ENCODE data around the gene SCNN1A. TPM values are rescaled to one million over a fixed set of nuclear protein-coding genes. Genes with fewer than 3 reads are reported as not detected.

The SCNN1A gene
- total and polyA plus RNA-seq, 8 donors, result 2.3 to 212 (median 3.5) TPM

GRCh38 chr12:6360578-6361490 is 14.5 kb downstream of the SCNN1A start:
- peak in 1 of 4 donors; percentile 66 for DNase-seq
- intact Hi-C loops (cut with DNase I), result no loop called here

DNA sequence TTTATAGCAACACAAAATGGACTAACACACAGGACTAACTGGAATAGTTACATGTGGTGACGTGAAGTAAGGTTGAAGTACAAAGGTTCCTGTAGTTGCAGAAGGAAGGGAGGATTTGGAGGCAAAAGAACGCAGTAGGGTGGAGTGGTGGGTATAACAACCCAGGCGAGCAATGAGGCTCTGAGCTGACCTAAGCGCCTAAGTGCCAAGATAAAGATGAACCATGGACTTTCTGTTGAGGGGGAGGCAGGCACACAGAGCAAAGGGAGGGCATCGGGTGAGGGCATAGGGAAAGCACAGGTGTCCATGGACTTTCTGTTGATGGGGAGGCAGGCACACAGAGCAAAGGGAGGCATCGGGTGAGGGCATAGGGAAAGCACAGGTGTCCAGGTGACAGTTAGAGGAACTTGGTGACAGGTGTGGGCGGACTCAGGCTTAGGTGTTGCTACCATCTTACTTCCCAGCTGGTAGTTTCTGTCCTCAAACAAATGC is 15.2 kb downstream of the SCNN1A start:
- H3K4me3 ChIP-seq, result no peak overlapping the region
- intact Hi-C loops (cut with DNase I), result no loop called here
- no peak for TF ChIP-seq CTCF (IDR thresholded peaks at IDR 0.05)
- no peaks in the 10 kb centered on the region for H3K27me3 ChIP-seq
- no peaks in the 10 kb centered on the region for H3K9me3 ChIP-seq
- peak overlapping the region in 1 of 2 donors; percentile 63 for H3K27ac ChIP-seq
- DNase-seq (no peak), ATAC-seq (no peak)
- H3K4me1 ChIP-seq, result peaks cover 19 to 96% of the 10 kb centered on the region in 2 donors
- H3K36me3 ChIP-seq, result peaks cover 0 to 2% of the 10 kb centered on the region in 2 donors

More at GRCh38 chr12:6360578-6361490, 14.5 kb downstream of the SCNN1A start:
- no peaks in the 10 kb centered on the region for H3K36me3 ChIP-seq
- ATAC-seq, result peak; percentile 34
- TF ChIP-seq CTCF (IDR thresholded peaks at IDR 0.05), result no peak
- no peaks in the 10 kb centered on the region for H3K27me3 ChIP-seq
- peak overlapping the region; percentile 76 to 77 for H3K27ac ChIP-seq
- H3K9me3 ChIP-seq, result no peaks in the 10 kb centered on the region
- no peak overlapping the region for H3K4me3 ChIP-seq
- peaks cover 19 to 91% of the 10 kb centered on the region in 2 donors for H3K4me1 ChIP-seq

DNA sequence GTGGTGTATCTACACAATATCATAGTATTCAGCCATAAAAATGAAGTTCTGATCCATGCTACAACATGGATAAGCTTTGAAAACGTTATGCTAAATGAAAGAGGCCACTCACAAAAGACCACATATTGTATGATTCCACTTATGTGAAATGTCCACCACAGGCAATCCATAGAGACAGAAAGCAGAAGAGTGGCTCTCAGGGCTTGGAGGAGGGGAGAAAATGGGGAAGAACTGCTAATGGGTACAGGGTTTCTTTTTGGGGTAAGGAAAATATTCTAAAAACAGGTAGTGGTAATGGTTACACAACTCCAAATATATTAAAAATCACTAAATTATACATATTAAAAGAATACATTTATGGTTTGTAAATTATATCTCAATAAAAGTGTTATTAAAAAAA is 16.5 kb downstream of the SCNN1A start:
- Histone ChIP-seq H3K9me3 (no peaks in the 10 kb centered on the region), H3K27me3 (no peaks in the 10 kb centered on the region), H3K36me3 (peaks cover 0 to 9% of the 10 kb centered on the region in 2 donors), H3K27ac (peak overlapping the region in 1 of 2 donors; percentile 42), H3K4me3 (no peak overlapping the region), H3K4me1 (peaks cover 19 to 84% of the 10 kb centered on the region in 2 donors)
- TF ChIP-seq CTCF (IDR thresholded peaks at IDR 0.05), result no peak
- DNase-seq (no peak), ATAC-seq (no peak)
- intact Hi-C loops (cut with DNase I), result no loop called here

- intact Hi-C loops (cut with DNase I), result no loop called here
- no peaks in the 10 kb centered on the region for H3K27me3 ChIP-seq
- DNase-seq (no peak), ATAC-seq (no peak)
- H3K9me3 ChIP-seq, result no peaks in the 10 kb centered on the region
- H3K4me1 ChIP-seq, result peaks cover 6 to 80% of the 10 kb centered on the region in 2 donors
- TF ChIP-seq CTCF (IDR thresholded peaks at IDR 0.05), result no peak
- no peak overlapping the region for H3K4me3 ChIP-seq
- peaks cover 0 to 9% of the 10 kb centered on the region in 2 donors for H3K36me3 ChIP-seq
- H3K27ac ChIP-seq, result peak overlapping the region in 1 of 2 donors; percentile 69
Measured at GRCh38 chr12:6356374-6356820, 19.0 kb downstream of the SCNN1A start.
